ENCODE data around the gene AQP12A. TPM values are rescaled to one million over a fixed set of nuclear protein-coding genes. Genes with fewer than 3 reads are reported as not detected.

AQP12A gene
- total RNA-seq, 1 experiment from 2014 or later = not detected

- RAD21 ChIA-PET (ENCODE audit: low non-redundant PET in 1 of 2, low total read pairs in 2 of 2, uncharacterized antibody in 2 of 2, unreplicated experiment in 2 of 2) = no interaction called here
- H3K4me1 ChIP-seq (ENCODE audit: control insufficient read depth in 1 of 2, insufficient read depth in 2 of 2, low read length in 2 of 2) = no peaks in the 10 kb centered on the region
- H4K20me1 ChIP-seq (ENCODE audit: insufficient read depth) = no peaks in the 10 kb centered on the region
- intact Hi-C loops (cut with micrococcal nuclease) = no loop called here
- ATAC-seq (peak; percentile 31; the same call in 1 of the 2 replicates), DNase-seq (ENCODE audit: low read depth, low spot score) (no peak)
- no peaks in the 10 kb centered on the region for H3K27me3 ChIP-seq (ENCODE audit: insufficient read depth, low read length)
- H3K79me2 ChIP-seq (ENCODE audit: insufficient read depth, low read length) = no peaks in the 10 kb centered on the region
- H2AFZ ChIP-seq (ENCODE audit: low read depth, low read length, poor library complexity, severe bottlenecking) = no peak overlapping the region
- TF ChIP-seq CTCF (IDR thresholded peaks at IDR 0.05 in 2 of 3, conservative IDR thresholded peaks at IDR 0.05 in 1 of 3; ENCODE audit: borderline replicate concordance in 1 of 3, insufficient read depth in 1 of 3, low read depth in 2 of 3, low read length in 2 of 3) (peak in 1 of 3 experiments; percentile 10; a peak in 1 of 6 replicates), RAD21 (IDR thresholded peaks at IDR 0.05; ENCODE audit: low read depth) (no peak)
- CTCF ChIA-PET = no interaction called here
- H3K9me3 ChIP-seq (ENCODE audit: control insufficient read depth in 1 of 2, insufficient read depth in 1 of 2, low read depth in 1 of 2, low read length in 2 of 2) = no peaks in the 10 kb centered on the region
- no peak overlapping the region for H3K27ac ChIP-seq (ENCODE audit: low read depth, low read length)
- H3K9ac ChIP-seq (ENCODE audit: low read length) = no peak overlapping the region
- BruUV-seq (replicated peaks) = no TSS peak
- POLR2A ChIA-PET = no interaction called here
- no peak overlapping the region for H3K4me2 ChIP-seq (ENCODE audit: low read length)
- no peak overlapping the region for H3K4me3 ChIP-seq (replicated peaks in 1 of 2; ENCODE audit: low read depth in 1 of 2, low read length in 2 of 2)
- H3K36me3 ChIP-seq (ENCODE audit: control insufficient read depth in 1 of 2, insufficient read depth in 2 of 2, low read length in 2 of 2) = no peaks in the 10 kb centered on the region
- no peaks in the 10 kb centered on the region for H3K9me2 ChIP-seq (ENCODE audit: insufficient read depth)
Measured at GRCh38 chr2:240722796-240723735, 31.4 kb downstream of the AQP12A start.

GRCh38 chr2:240723851-240724250 is 32.2 kb downstream of the AQP12A start:
- no peak for DNase-seq (ENCODE audit: low read depth, low spot score)
- H3K79me2 ChIP-seq (ENCODE audit: insufficient read depth, low read length) = no peaks in the 10 kb centered on the region
- no peak for ATAC-seq
- no peak overlapping the region for H3K9ac ChIP-seq (ENCODE audit: low read length)
- H4K20me1 ChIP-seq (ENCODE audit: insufficient read depth) = no peaks in the 10 kb centered on the region
- ChIA-PET POLR2A (no interaction called here), RAD21 (ENCODE audit: low non-redundant PET in 1 of 2, low total read pairs in 2 of 2, uncharacterized antibody in 2 of 2, unreplicated experiment in 2 of 2) (no interaction called here), CTCF (no interaction called here)
- intact Hi-C loops (cut with micrococcal nuclease) = no loop called here
- H3K9me2 ChIP-seq (ENCODE audit: insufficient read depth) = no peaks in the 10 kb centered on the region
- no peak overlapping the region for H3K4me2 ChIP-seq (ENCODE audit: low read length)
- H2AFZ ChIP-seq (ENCODE audit: low read depth, low read length, poor library complexity, severe bottlenecking) = no peak overlapping the region
- H3K9me3 ChIP-seq (ENCODE audit: control insufficient read depth in 1 of 2, insufficient read depth in 1 of 2, low read depth in 1 of 2, low read length in 2 of 2) = no peaks in the 10 kb centered on the region
- H3K4me3 ChIP-seq (replicated peaks in 1 of 2; ENCODE audit: low read depth in 1 of 2, low read length in 2 of 2) = no peak overlapping the region
- BruUV-seq (replicated peaks) = no TSS peak
- no peaks in the 10 kb centered on the region for H3K36me3 ChIP-seq (ENCODE audit: control insufficient read depth in 1 of 2, insufficient read depth in 2 of 2, low read length in 2 of 2)
- H3K4me1 ChIP-seq (ENCODE audit: control insufficient read depth in 1 of 2, insufficient read depth in 2 of 2, low read length in 2 of 2) = no peaks in the 10 kb centered on the region
- no peak overlapping the region for H3K27ac ChIP-seq (ENCODE audit: low read depth, low read length)
- H3K27me3 ChIP-seq (ENCODE audit: insufficient read depth, low read length) = no peaks in the 10 kb centered on the region
- TF ChIP-seq ATF3 (IDR thresholded peaks at IDR 0.05) (no peak), MAX (IDR thresholded peaks at IDR 0.05) (no peak), SIN3A (IDR thresholded peaks at IDR 0.05; ENCODE audit: low read depth) (no peak), ZNF274 (IDR thresholded peaks at IDR 0.05; ENCODE audit: low read depth, low read length) (no peak), ELF1 (IDR thresholded peaks at IDR 0.05; ENCODE audit: borderline replicate concordance, low read depth) (no peak), CBX3 (IDR thresholded peaks at IDR 0.05; ENCODE audit: low read depth) (no peak), SP1 (IDR thresholded peaks at IDR 0.05; ENCODE audit: low read depth) (no peak), TCF7L2 (IDR thresholded peaks at IDR 0.05; ENCODE audit: borderline replicate concordance, extremely low read depth, insufficient read depth, insufficient read length) (no peak), REST (IDR thresholded peaks at IDR 0.05; ENCODE audit: low read depth) (no peak), EZH2phosphoT487 (IDR thresholded peaks at IDR 0.05; ENCODE audit: borderline replicate concordance) (no peak), YY1 (IDR thresholded peaks at IDR 0.05; ENCODE audit: extremely low read depth, insufficient replicate concordance, low read depth, low read length) (no peak), RAD21 (IDR thresholded peaks at IDR 0.05; ENCODE audit: low read depth) (no peak)

Data from HCT116 (cell line).